GM19239 (cell line): Measurements from ENCODE around the gene ZNF254.
"Not testable (repeated sequence)": the region's sequence is repeated elsewhere in the genome, so short reads cannot be mapped to it uniquely, and the experiment has no call there.

Source experiments
- DNase-seq: peaks from one replicate; pipeline ENCODE4 v3.0.0; 2011; ENCODE audit warnings: low spot score; ENCODE audit not compliant: insufficient read length
- FAIRE-seq: peaks from 2 replicates; lab custom pipeline; 2011; peaks lifted over from hg19 to GRCh38; lab: Jason Lieb, UNC

Gene ZNF254

GRCh38 chr19:24086974-24087595 is at the start of gene ZNF254:
TSS of gene ZNF254 (plus strand) at chr19:24087187. CDS start at chr19:24087308, 121 bp downstream.
- DNase-seq (peak; percentile 57), FAIRE-seq (peak; percentile 88)

- FAIRE-seq: no peak
- DNase-seq: no peak
Observed at GRCh38 chr19:24040621-24041020, 46.4 kb upstream of the ZNF254 start.

DNA sequence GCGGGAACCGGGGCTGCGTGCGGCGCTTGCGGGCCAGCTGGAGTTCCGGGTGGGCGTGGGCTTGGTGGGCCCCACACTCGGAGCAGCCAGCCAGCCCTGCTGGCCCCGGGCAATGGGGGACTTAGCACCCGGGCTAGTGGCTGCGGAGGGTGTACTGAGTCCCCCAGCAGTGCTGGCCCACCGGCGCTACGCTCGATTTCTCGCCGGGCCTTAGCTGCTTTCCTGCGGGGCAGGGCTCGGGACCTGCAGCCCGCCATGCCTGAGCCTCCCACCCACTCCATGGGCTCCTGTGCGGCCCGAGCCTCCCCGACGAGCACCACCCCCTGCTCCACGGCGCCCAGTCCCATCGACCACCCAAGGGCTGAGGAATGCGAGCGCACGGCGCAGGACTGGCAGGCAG is 45.7 kb upstream of the ZNF254 start:
- FAIRE-seq, DNase-seq: not testable (repeated sequence)

DNA sequence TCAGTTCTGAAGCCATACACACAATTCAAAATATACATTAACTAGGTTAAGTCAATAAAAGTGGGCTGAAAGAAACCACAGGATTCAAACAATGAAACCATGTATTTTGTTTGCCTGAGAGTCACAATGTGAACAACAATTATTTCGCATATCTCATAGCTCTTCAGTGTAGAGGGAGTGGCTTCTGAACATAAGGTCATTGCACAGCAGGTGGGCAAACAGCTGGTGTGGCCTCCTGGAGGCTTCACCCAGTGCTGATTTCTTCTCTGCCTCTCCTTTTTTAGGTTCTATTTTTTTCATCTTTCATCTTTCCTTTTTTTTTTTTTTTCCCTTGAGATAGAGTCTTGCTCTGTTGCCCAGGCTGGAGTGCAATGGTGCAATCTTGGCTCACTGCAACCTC is 40.4 kb upstream of the ZNF254 start:
- FAIRE-seq (no peak), DNase-seq (no peak)

GRCh38 chr19:24048261-24048660 is 38.7 kb upstream of the ZNF254 start:
- no peak for FAIRE-seq
- DNase-seq: no peak

DNA sequence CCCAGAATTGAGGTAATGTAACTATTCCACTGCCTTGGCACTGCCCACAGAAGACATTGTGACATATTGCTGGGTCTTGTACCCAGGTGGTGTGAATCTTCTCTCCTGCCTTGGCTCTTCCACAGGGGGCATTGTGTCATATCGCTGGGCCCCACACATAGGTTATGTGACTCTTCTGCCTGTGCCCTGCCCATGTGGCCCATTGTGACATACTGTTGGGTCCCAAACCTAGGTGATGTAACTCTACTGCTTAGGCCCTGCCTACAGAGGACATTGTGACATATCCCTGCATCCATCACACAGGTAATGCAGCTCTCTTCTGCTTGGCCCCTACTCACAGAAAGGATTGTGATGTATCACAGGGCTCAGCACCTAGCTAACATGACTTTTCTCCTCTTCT is 37.5 kb upstream of the ZNF254 start:
- no peak for DNase-seq
- FAIRE-seq: no peak

DNA sequence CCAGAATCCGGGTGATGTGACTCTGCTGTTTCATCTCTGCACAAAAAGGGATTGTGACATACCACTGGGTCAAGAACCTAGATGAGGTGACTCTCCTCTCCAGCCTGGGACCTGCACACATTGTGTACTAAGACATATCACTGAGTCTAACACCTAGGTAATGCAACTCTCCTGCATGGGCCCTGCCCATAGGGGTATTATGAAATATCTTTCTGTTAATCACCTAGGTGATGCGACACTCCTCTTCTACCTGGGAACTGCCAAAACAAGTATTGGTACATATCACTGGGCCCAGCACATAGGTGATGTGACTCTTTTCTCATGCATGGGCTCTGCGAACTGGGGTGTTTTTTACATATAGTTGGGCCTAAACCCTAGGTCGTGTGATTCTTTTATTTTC is 35.5 kb upstream of the ZNF254 start:
- FAIRE-seq (no peak), DNase-seq (no peak)

DNA sequence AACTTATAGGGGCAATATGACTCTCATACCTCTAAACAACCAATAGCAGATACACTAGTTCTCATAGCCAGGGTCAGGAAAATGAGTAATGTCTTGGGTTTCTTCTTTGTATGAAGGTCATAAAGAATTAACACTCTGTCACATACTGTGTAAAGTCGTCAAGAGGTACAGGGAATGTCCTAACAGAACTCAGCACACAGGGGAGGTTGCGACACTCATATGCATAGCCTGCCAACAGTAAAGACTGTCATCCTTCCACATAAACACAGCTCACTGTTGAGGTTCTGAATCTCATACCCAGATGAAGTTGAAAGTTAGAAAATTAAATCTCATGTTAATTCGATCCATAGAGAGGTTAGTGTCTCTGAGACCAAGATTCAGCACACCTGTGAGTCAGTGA is 34.2 kb upstream of the ZNF254 start:
- FAIRE-seq (no peak), DNase-seq (no peak)

- no peak for DNase-seq
- FAIRE-seq: no peak
Observed at GRCh38 chr19:24053601-24054000, 33.4 kb upstream of the ZNF254 start.

GRCh38 chr19:24054044-24054935 is 32.7 kb upstream of the ZNF254 start:
- DNase-seq: no peak
- no peak for FAIRE-seq

- DNase-seq (no peak), FAIRE-seq (no peak)
Observed at GRCh38 chr19:24055548-24055947, 31.4 kb upstream of the ZNF254 start.

GRCh38 chr19:24057144-24057543 is 29.8 kb upstream of the ZNF254 start:
- DNase-seq (no peak), FAIRE-seq (no peak)

DNA sequence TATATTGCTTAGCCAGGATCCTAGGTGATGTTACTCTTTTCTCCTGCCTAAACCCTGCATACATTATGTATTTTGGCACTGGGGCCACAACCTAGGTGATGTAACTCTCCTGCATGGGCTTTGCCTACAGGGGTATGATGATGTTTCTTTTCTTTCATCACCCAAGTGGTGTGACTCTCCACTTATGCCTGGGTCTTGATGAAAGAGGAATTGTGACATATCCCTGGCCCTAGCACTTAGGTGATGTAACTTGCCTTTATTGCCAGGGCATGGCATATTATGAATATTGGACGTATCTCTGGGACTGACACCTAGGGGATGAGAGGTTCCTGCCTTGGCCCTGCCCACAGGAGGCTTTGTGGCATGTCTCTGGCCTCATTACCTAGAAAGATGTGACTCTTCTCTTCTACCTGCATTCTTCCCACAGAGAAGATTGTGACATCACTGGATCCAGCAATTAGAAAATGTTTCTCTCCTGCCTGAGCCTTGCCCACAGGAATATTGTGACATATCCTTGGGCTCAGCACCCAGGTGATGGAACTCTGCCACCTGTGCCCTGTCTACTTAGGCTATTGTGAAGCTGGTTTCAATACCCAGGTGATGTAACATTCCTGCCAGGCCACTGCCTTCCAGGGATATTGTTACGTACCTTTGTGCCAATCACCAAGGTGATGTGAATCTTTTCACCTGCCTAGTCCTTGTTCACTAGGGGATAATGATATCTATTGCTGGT is 27.3 kb upstream of the ZNF254 start:
- no peak for FAIRE-seq
- no peak for DNase-seq

- DNase-seq (no peak), FAIRE-seq (no peak)
Observed at GRCh38 chr19:24060687-24061356, 26.2 kb upstream of the ZNF254 start.

- no peak for FAIRE-seq
Observed at GRCh38 chr19:24062190-24062589, 24.8 kb upstream of the ZNF254 start.

DNA sequence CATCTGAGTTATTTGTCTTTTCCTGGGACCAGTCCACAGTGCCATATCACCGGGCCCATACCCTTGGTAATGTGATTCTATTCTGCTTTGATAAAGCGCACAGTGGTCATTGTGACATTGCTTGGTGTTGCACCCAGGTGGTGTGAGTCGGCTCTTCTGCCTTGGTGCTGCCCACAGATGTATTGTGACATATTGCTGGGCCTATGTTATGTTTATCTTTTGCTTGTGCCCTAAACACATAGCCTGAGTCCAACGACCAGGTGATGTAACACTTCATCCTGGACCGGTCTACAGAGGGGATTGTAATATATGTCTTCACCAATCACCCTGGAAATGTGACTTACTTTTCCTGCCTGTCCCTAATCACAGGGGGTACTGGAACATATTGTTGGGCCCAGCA is 23.7 kb upstream of the ZNF254 start:
- FAIRE-seq (no peak), DNase-seq (no peak)

More at GRCh38 chr19:24062190-24062589, 24.8 kb upstream of the ZNF254 start:
- DNase-seq: no peak

- FAIRE-seq (no peak), DNase-seq (no peak)
Observed at GRCh38 chr19:24064175-24064574, 22.8 kb upstream of the ZNF254 start.

DNA sequence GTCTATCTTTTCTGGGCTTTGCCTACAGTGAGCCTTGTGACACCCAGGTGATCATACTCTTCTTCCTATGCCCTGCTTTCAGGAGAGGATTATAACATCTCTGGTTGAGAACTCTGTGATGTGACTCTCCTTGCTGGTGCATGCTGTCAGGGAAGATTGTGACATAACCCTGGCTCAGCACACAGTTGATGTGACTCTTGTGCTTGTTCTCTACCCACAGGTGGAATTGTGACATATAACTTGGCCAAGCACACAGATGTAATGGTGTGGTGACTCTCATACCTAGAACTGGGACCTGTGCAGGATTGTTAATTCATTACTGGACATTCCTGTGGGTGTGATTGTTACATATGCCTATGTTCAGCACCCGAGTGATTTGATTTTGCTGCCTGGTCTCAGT is 21.7 kb upstream of the ZNF254 start:
- DNase-seq (no peak), FAIRE-seq (no peak)

GRCh38 chr19:24065865-24066604 is 21.0 kb upstream of the ZNF254 start:
- DNase-seq (no peak), FAIRE-seq (no peak)
